Heart right ventricle (tissue), 16 donors: ENCODE results near the gene LRRC46. TPM values are rescaled to one million over a fixed set of nuclear protein-coding genes. Genes with fewer than 3 reads are reported as not detected.

ENCODE experiments used
- ATAC-seq, 8 donors: fragments of 200-7000 bp; cut with Tn5 transposase; one replicate each; pipeline ENCODE4 v1.9.1; 2020; ENCODE audit warnings: mild to moderate bottlenecking in 8 of 8, moderate library complexity in 8 of 8, moderate number of reproducible peaks in 1 of 8
- DNase-seq, 2 donors: peaks; one replicate each; pipeline ENCODE4 v3.0.0-alpha.2; 2020
- H3K27ac ChIP-seq, 10 donors: fragments of 200-600 bp; sonication (generic) in 2 of 10; one replicate each; pipeline versions ENCODE4 v1.5.0 to v1.8.0; 2020 to 2022; ENCODE audit warnings: mild to moderate bottlenecking in 3 of 10
- H3K27me3 ChIP-seq, 7 donors: fragments of 200-600 bp; one replicate each; pipeline ENCODE4 v1.8.0; 2021 to 2022; ENCODE audit warnings: mild to moderate bottlenecking in 2 of 7
- H3K36me3 ChIP-seq, 9 donors: fragments of 200-600 bp; sonication (generic) in 1 of 9; one replicate each; pipeline versions ENCODE4 v1.5.0 to v1.8.0; 2020 to 2022; ENCODE audit warnings: mild to moderate bottlenecking in 2 of 9
- H3K4me1 ChIP-seq, 9 donors: fragments of 200-600 bp; sonication (generic) in 1 of 9; one replicate each; pipeline versions ENCODE4 v1.5.0 to v1.8.0; 2020 to 2022; ENCODE audit warnings: mild to moderate bottlenecking in 4 of 9
- H3K4me3 ChIP-seq, 10 donors: fragments of 200-600 bp; sonication (generic) in 2 of 10; one replicate each; pipeline versions ENCODE4 v1.5.0 to v1.8.0; 2020 to 2022; ENCODE audit warnings: mild to moderate bottlenecking in 7 of 10, moderate library complexity in 2 of 10
- H3K9me3 ChIP-seq, 11 donors: fragments of 200-600 bp in 10 of 11; sonication (generic) in 2 of 11; one replicate each; pipeline versions ENCODE4 v1.5.0 to v1.8.0; 2013 to 2022; ENCODE audit warnings: mild to moderate bottlenecking in 2 of 11, control low read depth in 1 of 11, moderate library complexity in 1 of 11
- CTCF ChIP-seq, 9 donors: fragments of 200-600 bp; sonication (generic) in 2 of 9; IDR thresholded peaks; one replicate each; pipeline versions ENCODE4 v1.5.0 to v1.8.0; 2021 to 2022; ENCODE audit warnings: antibody characterized with exemption in 9 of 9, mild to moderate bottlenecking in 5 of 9, moderate library complexity in 1 of 9
- WGBS, 2 donors: extraction: QIAGEN DNeasy Blood & Tissue Kit; methylation state at CpG; one replicate each; pipeline ENCODE4 v1.1.7; 2013; ENCODE audit warnings: inconsistent platforms in 1 of 2; 5-methylcytosine and 5-hydroxymethylcytosine counted together
- intact Hi-C, 10 donors: fragments of 100-400 bp; cut with DNase I; formaldehyde crosslinking; loops; one replicate each; pipeline versions ENCODE4 v1.11.1 to v1.14.2; 2022
- polyA plus RNA-seq, 2 donors: library from polyadenylated mRNA; stranded (reverse); fragments of 200-250 nt; gene quantifications; one replicate each; pipeline ENCODE4 v1.2.3, GENCODE V29; 2013
- total RNA-seq, 10 donors: library from RNA; stranded (reverse); fragmentation: NEBNext Ultra II Directional in 3 of 10; extraction: Animal tissue kit (Norgen Biotek cat#: 25700) in 3 of 10; gene quantifications; one replicate each; pipeline versions ENCODE4 v1.2.1 to v1.2.4, GENCODE V29; 2021 to 2023
- donor health status: Arrhythmogenic right ventricular cardiomyopathy.
- donor health status: ischemic (EF 13 %, LVEDD 7.1; RV severe dilation, severe dysfunction).
- donor health status: healthy with polysubstance abuse.
- donor health status: DM: no; HTN: yes; CAD: no.
- donor health status: DM: no; HTN: no; CAD: no.
- donor health status: ischemic (EF 25% LVEDD 6.9; RV normal size, moderate dysfunction).
- donor health status: ischemic (EF 25% LVEDD 5.7; RV mildly dilated, moderate dysfunction).
- donor health status: healthy.
- donor health status: DM: yes; HTN: yes; CAD: no.
- donor health status: Ischemic cardiomyopathy.
- donor health status: ischemic (EF 35%, LVEDD 5.7; RV mildly dilated, moderate dysfunction).
- donor health status: nonischemic (EF 11% LVEDD 7.7; RV severe dilation, severe dysfunction).
- donor health status: DM: yes; HTN: yes; CAD: no.
- donor health status: PGD.
- donor health status: ischemic (EF 29% LVEDD 5.4; RV normal size, mild dysfunction).
- donor health status: nonischemic (EF 23%, LVEDD 6.1; RV moderate dilation, normal function).

The LRRC46 gene
- total and polyA plus RNA-seq, 12 donors: 0.14 to 0.95 (median 0.34) TPM; not detected in 3

- no peaks in the 10 kb centered on the region for H3K36me3 ChIP-seq
- H3K9me3 ChIP-seq: no peaks in the 10 kb centered on the region
- DNase-seq (no peak), ATAC-seq (no peak)
- peaks cover 0 to 77% (median 47%) of the 10 kb centered on the region in 7 donors for H3K27me3 ChIP-seq
- 49 to 52% methylated on average over 2 of the region's 2 CpGs for WGBS, 2 donors
- H3K4me1 ChIP-seq: peaks cover 0 to 10% (median 0%) of the 10 kb centered on the region in 9 donors
- intact Hi-C loops: no loop called here
- H3K27ac ChIP-seq: no peak overlapping the region
- H3K4me3 ChIP-seq: no peak overlapping the region
- no peak for TF ChIP-seq CTCF (IDR thresholded peaks at IDR 0.05)
Observed at GRCh38 chr17:47869114-47869513, 37.6 kb downstream of the LRRC46 start.

GRCh38 chr17:47870056-47870455 lies 38.6 kb downstream of the LRRC46 start:
- ATAC-seq (no peak), DNase-seq (no peak)
- Histone ChIP-seq H3K27me3 (peaks cover 0 to 85% (median 56%) of the 10 kb centered on the region in 7 donors), H3K9me3 (no peaks in the 10 kb centered on the region), H3K4me3 (no peak overlapping the region), H3K36me3 (no peaks in the 10 kb centered on the region), H3K27ac (no peak overlapping the region), H3K4me1 (peaks cover 0 to 10% (median 0%) of the 10 kb centered on the region in 9 donors)
- intact Hi-C loops: no loop called here
- no peak for TF ChIP-seq CTCF (IDR thresholded peaks at IDR 0.05)
- 46 to 47% methylated on average over 1 of the region's 1 CpG for whole genome bisulfite sequencing, 2 donors

GRCh38 chr17:47871048-47871447 lies 39.6 kb downstream of the LRRC46 start:
- Histone ChIP-seq H3K36me3 (no peaks in the 10 kb centered on the region), H3K4me3 (no peak overlapping the region), H3K27ac (no peak overlapping the region), H3K9me3 (no peaks in the 10 kb centered on the region), H3K4me1 (peaks cover 0 to 10% (median 0%) of the 10 kb centered on the region in 9 donors), H3K27me3 (peaks cover 0 to 92% (median 63%) of the 10 kb centered on the region in 7 donors)
- DNase-seq: no peak
- intact Hi-C loops: no loop called here
- ATAC-seq: no peak
- TF ChIP-seq CTCF (IDR thresholded peaks at IDR 0.05): no peak

- no peak overlapping the region for H3K4me3 ChIP-seq
- 43 to 44% methylated on average over 29 of the region's 29 CpGs for WGBS, 2 donors
- peaks cover 0 to 6% (median 0%) of the 10 kb centered on the region in 9 donors for H3K4me1 ChIP-seq
- H3K9me3 ChIP-seq: no peaks in the 10 kb centered on the region
- DNase-seq: no peak
- no peak overlapping the region for H3K27ac ChIP-seq
- H3K27me3 ChIP-seq: peaks cover 0 to 88% (median 64%) of the 10 kb centered on the region in 7 donors
- ATAC-seq: no peak
- no peaks in the 10 kb centered on the region for H3K36me3 ChIP-seq
- TF ChIP-seq CTCF (IDR thresholded peaks at IDR 0.05): no peak
- intact Hi-C loops: no loop called here
Observed at GRCh38 chr17:47872019-47872650, 40.7 kb downstream of the LRRC46 start.
